PFSK-1 (cell line): ENCODE data around the gene CES1. TPM values are rescaled to one million over a fixed set of nuclear protein-coding genes. Genes with fewer than 3 reads are reported as not detected.

Experiments
- FOXP2 ChIP-seq: optimal IDR thresholded peaks from 2 replicates; pipeline ENCODE3; 2011; ENCODE audit warnings: borderline replicate concordance, control low read depth, inconsistent platforms; ENCODE audit not compliant: insufficient read depth; ENCODE audit errors: extremely low read length, extremely low read depth
- POLR2AphosphoS5 ChIP-seq: IDR thresholded peaks from 2 replicates; pipeline ENCODE4 v1.6.1; 2012; ENCODE audit warnings: low read depth, mild to moderate bottlenecking, control low read depth, low read length, moderate library complexity
- REST ChIP-seq, 2 experiments: IDR thresholded peaks; 2 replicates each; pipeline versions ENCODE4 v1.6.1 to v1.8.0; 2011 to 2012; ENCODE audit warnings: low read depth in 2 of 2, low read length in 2 of 2, control low read depth in 1 of 2, inconsistent platforms in 1 of 2, mild to moderate bottlenecking in 1 of 2, moderate library complexity in 1 of 2; ENCODE audit not compliant: insufficient read depth in 1 of 2
- SIN3A ChIP-seq: IDR thresholded peaks from 2 replicates; pipeline ENCODE4 v1.6.1; 2012; ENCODE audit warnings: mild to moderate bottlenecking, low read length, moderate library complexity, borderline replicate concordance; ENCODE audit not compliant: insufficient read depth
- TAF1 ChIP-seq: IDR thresholded peaks from 2 replicates; pipeline ENCODE4 v1.6.1; 2012; ENCODE audit warnings: low read length, control low read depth, borderline replicate concordance; ENCODE audit not compliant: insufficient read depth
- polyA plus RNA-seq: library from polyadenylated mRNA; unstranded; fragments of >200 nt; gene quantifications from one replicate; pipeline ENCODE4 v1.2.1, GENCODE V29; 2012; ENCODE audit warnings: low read depth, missing spikeins; ENCODE audit not compliant: insufficient read length

The CES1 gene
- 0.98 TPM for polyA plus RNA-seq

- no peak for TF ChIP-seq TAF1
- no peak for TF ChIP-seq REST (IDR thresholded peaks at IDR 0.05; ENCODE audit: insufficient read depth in 1 of 2, low read depth in 2 of 2, low read length in 2 of 2)
Observed at GRCh38 chr16:55832773-55833691, at the start of gene CES1. Gene CES1, minus strand, starts transcription at chr16:55833096. Its CDS starts 41 bp downstream, at chr16:55833055.

- TF ChIP-seq FOXP2 (no peak), TAF1 (no peak), REST (IDR thresholded peaks at IDR 0.05; ENCODE audit: insufficient read depth in 1 of 2, low read depth in 2 of 2, low read length in 2 of 2) (no peak), SIN3A (no peak), POLR2AphosphoS5 (no peak)
Observed at GRCh38 chr16:55876854-55877253, 44.0 kb upstream of the CES1 start.

- TF ChIP-seq TAF1 (no peak), POLR2AphosphoS5 (no peak), FOXP2 (no peak)
Observed at GRCh38 chr16:55875273-55875672, 42.4 kb upstream of the CES1 start, which contains the start of gene CES5A. Gene CES5A, minus strand, starts transcription at chr16:55875373. Its CDS starts 152 bp downstream, at chr16:55875221.

GRCh38 chr16:55873122-55873521, 40.2 kb upstream of the CES1 start:
- TF ChIP-seq SIN3A (no peak), POLR2AphosphoS5 (no peak), FOXP2 (no peak), REST (IDR thresholded peaks at IDR 0.05; ENCODE audit: insufficient read depth in 1 of 2, low read depth in 2 of 2, low read length in 2 of 2) (no peak), TAF1 (no peak)

GRCh38 chr16:55872130-55872529, 39.2 kb upstream of the CES1 start:
- TF ChIP-seq TAF1: no peak
- TF ChIP-seq POLR2AphosphoS5: no peak
- TF ChIP-seq FOXP2: no peak
- TF ChIP-seq REST (IDR thresholded peaks at IDR 0.05; ENCODE audit: insufficient read depth in 1 of 2, low read depth in 2 of 2, low read length in 2 of 2): no peak
- no peak for TF ChIP-seq SIN3A
